Measurements from ENCODE around the gene HEBP2. TPM values are rescaled to one million over a fixed set of nuclear protein-coding genes. Genes with fewer than 3 reads are reported as not detected.

HEBP2 gene
- total and polyA plus RNA-seq, 2 of the 13 experiments (the other 11 are each of a cell fraction or from before 2014, with no cell fraction given): 16.0 to 72.8 TPM

- WGBS (ENCODE audit: low lambda C conversion rate): 1% methylated on average over 3 of the region's 3 CpGs
- H2AFZ ChIP-seq (ENCODE audit: low read length): no peak overlapping the region
- H3K9me3 ChIP-seq (ENCODE audit: low read length): no peaks in the 10 kb centered on the region
- no peak overlapping the region for H3K27ac ChIP-seq (ENCODE audit: extremely low read length, insufficient read depth, low read length)
- H3K4me1 ChIP-seq (ENCODE audit: insufficient read depth, low read length): peaks cover 12% of the 10 kb centered on the region
- no peak overlapping the region for H3K4me2 ChIP-seq (ENCODE audit: low read depth, low read length)
- no peaks in the 10 kb centered on the region for H3K79me2 ChIP-seq (ENCODE audit: insufficient read depth, low read length)
- ATAC-seq (peak; percentile 64), FAIRE-seq (peak; percentile 28), DNase-seq (ENCODE audit: low spot score) (no peak)
- intact Hi-C loops (cut with micrococcal nuclease; ENCODE audit: unreplicated experiment): no loop called here
- TF ChIP-seq MAZ (IDR thresholded peaks at IDR 0.05; ENCODE audit: borderline replicate concordance, low read depth, low read length) (no peak), MAZ (CRISPR knock-in tag; IDR thresholded peaks at IDR 0.05; ENCODE audit: low read depth) (no peak), ZNF576 (CRISPR knock-in tag; IDR thresholded peaks at IDR 0.05) (no peak), GFI1 (CRISPR knock-in tag; IDR thresholded peaks at IDR 0.05; ENCODE audit: borderline replicate concordance) (0 out of 2 replicates have a peak, but pooled peaks have one; percentile 38), PITX1 (CRISPR knock-in tag; IDR thresholded peaks at IDR 0.05) (no peak), TSC22D2 (CRISPR knock-in tag; IDR thresholded peaks at IDR 0.05; ENCODE audit: borderline replicate concordance) (no peak), HHEX (CRISPR knock-in tag; IDR thresholded peaks at IDR 0.05) (no peak), NR2F1 (CRISPR knock-in tag; IDR thresholded peaks at IDR 0.05) (no peak), HDAC6 (IDR thresholded peaks at IDR 0.05; ENCODE audit: low read depth, low read length) (no peak)
- ChIA-PET CTCF (ENCODE audit: low intra/inter-chr PET ratio, low total read pairs) (no interaction called here), POLR2A (interaction anchor here (0.7 kb wide), 1 partner anchor 16 kb away, joined by 3 read pairs; no protein-coding TSS in a partner anchor)
- no peak overlapping the region for H3K4me3 ChIP-seq (replicated peaks in 1 of 3; ENCODE audit: insufficient read depth in 1 of 3, low read depth in 2 of 3, low read length in 3 of 3)
- H3K9ac ChIP-seq (ENCODE audit: insufficient read depth, low read depth, low read length): no peak overlapping the region
- no TSS peak for BruUV-seq (replicated peaks)
- no peaks in the 10 kb centered on the region for H3K36me3 ChIP-seq (replicated peaks in 1 of 2; ENCODE audit: control insufficient read depth in 1 of 2, insufficient read depth in 2 of 2, low read length in 2 of 2)
- in situ Hi-C loops (cut with HindIII; ENCODE audit: extremely low pct_ligation_motif_present, low pct_unique_long_range_greater_than_20kb): no loop called here
- no peaks in the 10 kb centered on the region for H4K20me1 ChIP-seq (ENCODE audit: insufficient read depth, low read length)
- H3K27me3 ChIP-seq (ENCODE audit: control insufficient read depth in 1 of 2, insufficient read depth in 2 of 2, low read length in 2 of 2): no peaks in the 10 kb centered on the region
Observed at GRCh38 chr6:138371452-138371711, 32.6 kb upstream of the HEBP2 start.

- BruUV-seq (replicated peaks): no TSS peak
- FAIRE-seq: peak; percentile 23
- no peaks in the 10 kb centered on the region for H3K36me3 ChIP-seq (replicated peaks in 1 of 2; ENCODE audit: control insufficient read depth in 1 of 2, insufficient read depth in 2 of 2, low read length in 2 of 2)
- ATAC-seq: no peak
- H3K9me3 ChIP-seq (ENCODE audit: low read length): no peaks in the 10 kb centered on the region
- H3K79me2 ChIP-seq (ENCODE audit: insufficient read depth, low read length): no peaks in the 10 kb centered on the region
- peaks cover 12% of the 10 kb centered on the region for H3K4me1 ChIP-seq (ENCODE audit: insufficient read depth, low read length)
- H3K4me2 ChIP-seq (ENCODE audit: low read depth, low read length): no peak overlapping the region
- no peak overlapping the region for H3K9ac ChIP-seq (ENCODE audit: insufficient read depth, low read depth, low read length)
- POLR2A ChIA-PET: no interaction called here
- no peak for DNase-seq (ENCODE audit: low spot score)
- H4K20me1 ChIP-seq (ENCODE audit: insufficient read depth, low read length): no peaks in the 10 kb centered on the region
- H3K27me3 ChIP-seq (ENCODE audit: control insufficient read depth in 1 of 2, insufficient read depth in 2 of 2, low read length in 2 of 2): no peaks in the 10 kb centered on the region
- in situ Hi-C loops (cut with HindIII; ENCODE audit: extremely low pct_ligation_motif_present, low pct_unique_long_range_greater_than_20kb): no loop called here
- WGBS (ENCODE audit: low lambda C conversion rate): 4% methylated on average over 3 of the region's 3 CpGs
- CTCF ChIA-PET (ENCODE audit: low intra/inter-chr PET ratio, low total read pairs): no interaction called here
- intact Hi-C loops (cut with micrococcal nuclease; ENCODE audit: unreplicated experiment): no loop called here
- no peak overlapping the region for H2AFZ ChIP-seq (ENCODE audit: low read length)
- no peak overlapping the region for H3K4me3 ChIP-seq (replicated peaks in 1 of 3; ENCODE audit: insufficient read depth in 1 of 3, low read depth in 2 of 3, low read length in 3 of 3)
- H3K27ac ChIP-seq (ENCODE audit: extremely low read length, insufficient read depth, low read length): no peak overlapping the region
- TF ChIP-seq RARA (CRISPR knock-in tag; IDR thresholded peaks at IDR 0.05): peak; percentile 62
- no peak for TF ChIP-seq NRL (CRISPR knock-in tag; IDR thresholded peaks at IDR 0.05; ENCODE audit: borderline replicate concordance)
Observed at GRCh38 chr6:138371720-138372119, 32.3 kb upstream of the HEBP2 start.
